ENCODE measurements around the gene LSP1.

Gene LSP1

DNA sequence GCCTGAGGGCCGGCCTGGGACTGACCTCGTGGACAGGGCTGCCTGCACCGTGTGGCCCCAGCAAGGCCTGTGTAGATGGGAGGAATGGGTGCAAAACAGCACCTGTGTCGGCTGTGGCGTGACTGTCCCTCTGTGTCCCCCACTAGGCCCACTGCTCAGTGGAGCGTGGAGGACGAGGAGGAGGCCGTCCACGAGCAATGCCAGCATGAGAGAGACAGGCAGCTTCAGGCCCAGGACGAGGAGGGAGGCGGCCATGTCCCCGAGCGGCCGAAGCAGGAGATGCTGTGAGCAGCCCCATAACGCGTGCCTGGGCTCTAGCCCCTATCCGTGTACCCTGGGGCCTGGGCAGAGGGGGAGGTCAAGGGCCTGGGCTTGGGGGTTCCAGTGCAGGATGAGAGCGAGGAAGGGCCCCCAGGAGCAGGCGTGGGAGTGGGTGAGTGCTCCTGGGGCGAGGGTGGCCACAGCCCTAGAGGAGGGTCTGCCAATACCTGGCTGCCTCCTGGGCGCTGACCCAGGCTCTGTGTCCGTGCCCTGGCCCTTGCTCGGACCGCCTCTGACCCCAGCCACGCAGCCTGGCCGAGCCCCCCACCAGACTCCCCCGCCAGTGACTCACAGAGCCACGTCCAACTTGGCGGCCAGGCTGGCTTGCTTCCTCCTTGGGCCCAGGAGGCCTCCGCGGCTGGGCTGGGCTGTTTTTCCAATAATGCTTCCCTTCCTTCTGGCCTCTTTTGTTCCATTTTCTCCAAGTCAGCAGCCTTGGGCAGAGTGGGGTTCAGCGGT lies 27.2 kb downstream of the LSP1 start:
- no peak for DNase-seq
- no peaks in the 10 kb centered on the region for H3K79me2 ChIP-seq (ENCODE audit: low read length)
- TF ChIP-seq CTCF (IDR thresholded peaks at IDR 0.05; ENCODE audit: low read length): no peak
- no peak for TF ChIP-seq EZH2phosphoT487 (IDR thresholded peaks at IDR 0.05; ENCODE audit: low read length)
- TF ChIP-seq EZH2 (optimal IDR thresholded peaks at IDR 0.05; ENCODE audit: low read depth, low read length): no peak
- no peaks in the 10 kb centered on the region; the same call in 1 of the 2 replicates for H3K36me3 ChIP-seq (replicated peaks; ENCODE audit: insufficient read depth, low read length)
- no peaks in the 10 kb centered on the region for H3K4me1 ChIP-seq (ENCODE audit: low read length)
- H2AFZ ChIP-seq (ENCODE audit: low read length): no peak overlapping the region
- no peaks in the 10 kb centered on the region for H4K20me1 ChIP-seq (ENCODE audit: insufficient read depth, low read length)
- no peaks in the 10 kb centered on the region for H3K9me3 ChIP-seq (replicated peaks; ENCODE audit: insufficient read depth, low read length)
- no peaks in the 10 kb centered on the region for H3K9me2 ChIP-seq (replicated peaks; ENCODE audit: insufficient read depth, low read length)
- H3K4me3 ChIP-seq (ENCODE audit: low read length): no peak overlapping the region
- H3F3A ChIP-seq (ENCODE audit: insufficient read depth, low read length): no peaks in the 10 kb centered on the region
- no peak overlapping the region for H3K4me2 ChIP-seq (ENCODE audit: low read depth, low read length)
- H3K27ac ChIP-seq (ENCODE audit: low read length): no peak overlapping the region
- H3K9ac ChIP-seq (ENCODE audit: low read length): no peak overlapping the region
- no peaks in the 10 kb centered on the region for H3K27me3 ChIP-seq (replicated peaks; ENCODE audit: insufficient read depth, low read length)

DNA sequence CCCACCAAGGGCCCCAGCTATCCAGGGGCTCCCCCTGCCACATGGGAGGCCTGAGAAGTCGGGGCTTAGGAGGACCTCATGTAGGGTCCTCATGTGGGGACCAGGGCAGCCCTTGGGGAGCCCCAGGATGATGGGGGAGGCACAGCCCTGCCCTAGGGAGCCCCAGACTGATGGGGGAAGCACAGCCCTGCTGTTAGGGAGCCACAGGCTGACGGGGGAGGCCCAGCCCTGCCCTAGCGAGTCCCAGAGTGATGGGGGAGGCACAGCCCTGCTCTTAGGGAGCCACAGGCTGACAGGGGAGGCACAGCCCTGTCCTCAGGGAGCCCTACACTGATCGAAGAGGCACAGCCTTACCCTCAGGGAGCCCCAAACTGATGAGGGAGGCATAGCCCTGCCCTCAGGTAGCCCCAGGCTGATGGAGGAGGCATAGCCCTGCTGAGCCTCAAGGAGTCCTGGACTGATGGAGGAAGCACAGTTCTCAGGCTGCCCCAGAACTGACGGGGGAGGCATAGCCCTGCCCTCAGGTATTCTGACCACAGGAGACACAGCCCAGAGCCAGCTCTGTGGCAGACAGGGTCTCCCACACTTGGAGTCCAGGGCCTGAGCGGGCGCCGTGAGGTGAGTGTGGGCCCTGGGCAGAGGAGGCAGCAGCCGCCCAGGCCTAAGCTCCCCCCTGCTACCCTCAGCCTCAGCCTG lies 28.0 kb downstream of the LSP1 start:
- no peak overlapping the region for H3K4me3 ChIP-seq (ENCODE audit: low read length)
- TF ChIP-seq EZH2phosphoT487 (IDR thresholded peaks at IDR 0.05; ENCODE audit: low read length) (no peak), CTCF (IDR thresholded peaks at IDR 0.05; ENCODE audit: low read length) (no peak), EZH2 (optimal IDR thresholded peaks at IDR 0.05; ENCODE audit: low read depth, low read length) (no peak)
- no peaks in the 10 kb centered on the region for H3F3A ChIP-seq (ENCODE audit: insufficient read depth, low read length)
- no peak for DNase-seq
- H3K9me2 ChIP-seq (replicated peaks; ENCODE audit: insufficient read depth, low read length): no peaks in the 10 kb centered on the region
- H3K27me3 ChIP-seq (replicated peaks; ENCODE audit: insufficient read depth, low read length): no peaks in the 10 kb centered on the region
- no peaks in the 10 kb centered on the region for H3K9me3 ChIP-seq (replicated peaks; ENCODE audit: insufficient read depth, low read length)
- H4K20me1 ChIP-seq (ENCODE audit: insufficient read depth, low read length): no peaks in the 10 kb centered on the region
- H3K4me1 ChIP-seq (ENCODE audit: low read length): no peaks in the 10 kb centered on the region
- H3K9ac ChIP-seq (ENCODE audit: low read length): no peak overlapping the region
- no peaks in the 10 kb centered on the region for H3K79me2 ChIP-seq (ENCODE audit: low read length)
- no peak overlapping the region for H3K27ac ChIP-seq (ENCODE audit: low read length)
- no peak overlapping the region for H3K4me2 ChIP-seq (ENCODE audit: low read depth, low read length)
- H3K36me3 ChIP-seq (replicated peaks; ENCODE audit: insufficient read depth, low read length): no peaks in the 10 kb centered on the region; the same call in 1 of the 2 replicates
- no peak overlapping the region for H2AFZ ChIP-seq (ENCODE audit: low read length)

DNA sequence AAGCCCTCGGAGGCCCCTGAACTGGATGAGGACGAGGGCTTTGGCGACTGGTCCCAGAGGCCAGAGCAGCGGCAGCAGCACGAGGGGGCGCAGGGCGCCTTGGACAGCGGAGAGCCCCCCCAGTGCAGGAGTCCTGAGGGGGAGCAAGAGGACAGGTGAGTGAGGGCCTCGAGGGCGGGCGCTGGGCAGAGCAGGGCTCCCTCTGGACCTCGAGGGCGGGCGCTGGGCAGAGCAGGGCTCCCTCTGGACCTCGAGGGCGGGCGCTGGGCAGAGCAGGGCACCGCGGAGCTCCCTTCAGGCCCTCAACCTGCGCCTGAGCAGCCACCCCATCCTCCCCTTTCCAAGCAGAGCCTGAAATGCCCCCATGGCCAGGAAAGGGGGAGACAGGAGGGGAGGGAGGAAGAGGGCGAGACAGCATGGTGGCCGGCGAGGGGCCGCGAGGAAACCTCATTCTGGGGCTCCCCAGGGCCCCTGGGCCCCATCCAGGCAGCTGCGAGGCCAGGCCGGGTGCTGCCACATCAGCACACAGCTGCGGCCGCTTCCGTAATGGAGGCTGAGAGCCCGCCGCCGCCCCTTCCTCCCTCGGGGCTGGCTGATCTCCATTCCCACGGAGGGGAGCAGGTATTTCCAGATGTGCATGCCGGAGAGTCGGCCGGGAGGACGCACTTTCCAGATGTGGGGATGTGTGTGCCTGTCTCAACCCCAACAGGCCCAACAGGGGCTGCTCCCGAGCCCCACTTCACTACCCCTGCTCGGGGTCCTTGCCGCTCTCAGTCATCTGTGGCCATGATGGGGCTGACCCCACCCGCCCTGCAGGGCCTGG lies 28.8 kb downstream of the LSP1 start:
- H3K4me2 ChIP-seq (ENCODE audit: low read depth, low read length): no peak overlapping the region
- no peaks in the 10 kb centered on the region for H3K4me1 ChIP-seq (ENCODE audit: low read length)
- H3K9me3 ChIP-seq (replicated peaks; ENCODE audit: insufficient read depth, low read length): no peaks in the 10 kb centered on the region
- no peak overlapping the region for H3K27ac ChIP-seq (ENCODE audit: low read length)
- DNase-seq: no peak
- no peaks in the 10 kb centered on the region; the same call in 1 of the 2 replicates for H3K36me3 ChIP-seq (replicated peaks; ENCODE audit: insufficient read depth, low read length)
- no peaks in the 10 kb centered on the region; the same call in 1 of the 2 replicates for H3K27me3 ChIP-seq (replicated peaks; ENCODE audit: insufficient read depth, low read length)
- no peaks in the 10 kb centered on the region for H3K79me2 ChIP-seq (ENCODE audit: low read length)
- no peak overlapping the region for H2AFZ ChIP-seq (ENCODE audit: low read length)
- no peak overlapping the region for H3K4me3 ChIP-seq (ENCODE audit: low read length)
- TF ChIP-seq EZH2phosphoT487 (IDR thresholded peaks at IDR 0.05; ENCODE audit: low read length) (no peak), CTCF (IDR thresholded peaks at IDR 0.05; ENCODE audit: low read length) (no peak), EZH2 (optimal IDR thresholded peaks at IDR 0.05; ENCODE audit: low read depth, low read length) (no peak)
- H4K20me1 ChIP-seq (ENCODE audit: insufficient read depth, low read length): no peaks in the 10 kb centered on the region
- H3K9ac ChIP-seq (ENCODE audit: low read length): no peak overlapping the region
- no peaks in the 10 kb centered on the region for H3K9me2 ChIP-seq (replicated peaks; ENCODE audit: insufficient read depth, low read length)
- H3F3A ChIP-seq (ENCODE audit: insufficient read depth, low read length): no peaks in the 10 kb centered on the region

Measured in MM.1S (cell line).